Sigmoid colon (tissue), 7 donors: ENCODE measurements around the gene TBC1D19. TPM values are rescaled to one million over a fixed set of nuclear protein-coding genes. Genes with fewer than 3 reads are reported as not detected.
"Not testable (repeated sequence)": the region's sequence is repeated elsewhere in the genome, so short reads cannot be mapped to it uniquely, and the experiment has no call there.

Experiments
- DNase-seq: peaks from one replicate; pipeline ENCODE4 v3.0.0-alpha.2; 2019
- H3K27ac ChIP-seq, 4 donors: fragments of 200-600 bp; sonication (generic); one replicate each; pipeline ENCODE4 v1.5.1; 2016 to 2019; ENCODE audit warnings: mild to moderate bottlenecking in 1 of 4
- H3K27me3 ChIP-seq, 3 donors: fragments of 200-600 bp; sonication (generic); one replicate each; pipeline ENCODE4 v1.5.1; 2019; ENCODE audit warnings: mild to moderate bottlenecking in 1 of 3
- H3K36me3 ChIP-seq, 4 donors: fragments of 200-600 bp; sonication (generic); one replicate each; pipeline ENCODE4 v1.5.1; 2016 to 2019
- H3K4me1 ChIP-seq, 4 donors: fragments of 200-600 bp; sonication (generic); one replicate each; pipeline ENCODE4 v1.5.1; 2017 to 2019
- H3K4me3 ChIP-seq, 4 donors: fragments of 200-600 bp; sonication (generic); one replicate each; pipeline ENCODE4 v1.5.1; 2017 to 2019; ENCODE audit warnings: mild to moderate bottlenecking in 2 of 4, moderate library complexity in 1 of 4
- H3K9me3 ChIP-seq, 4 donors: fragments of 200-600 bp in 3 of 4; sonication (generic) in 3 of 4; one replicate each; pipeline versions ENCODE4 v1.5.1 to v1.6.1; 2013 to 2019
- EP300 ChIP-seq, 4 donors: sonication (generic); formaldehyde crosslinking; IDR thresholded peaks; one replicate each; pipeline ENCODE4 v1.6.1; 2017; ENCODE audit warnings: antibody characterized with exemption in 4 of 4
- POLR2A ChIP-seq, 2 donors: fragments of 450-650 bp; IDR thresholded peaks; one replicate each; pipeline ENCODE4 v1.6.1; 2016; ENCODE audit warnings: antibody characterized with exemption in 2 of 2, mild to moderate bottlenecking in 2 of 2, moderate library complexity in 2 of 2
- POLR2AphosphoS5 ChIP-seq, 4 donors: sonication (generic); formaldehyde crosslinking; IDR thresholded peaks; one replicate each; pipeline ENCODE4 v1.6.1; 2017; ENCODE audit warnings: antibody characterized with exemption in 4 of 4
- WGBS, 2 donors: extraction: QIAGEN DNeasy Blood & Tissue Kit; methylation state at CpG; one replicate each; pipeline ENCODE4 v1.1.7; 2013; 5-methylcytosine and 5-hydroxymethylcytosine counted together
- intact Hi-C: fragments of 100-400 bp; cut with DNase I; formaldehyde crosslinking; loops from one replicate; pipeline ENCODE4 v1.15.1; 2023
- polyA plus RNA-seq, 3 donors: library from polyadenylated mRNA; stranded (reverse); fragments of 200-250 nt; gene quantifications; one replicate each; pipeline ENCODE4 v1.2.3, GENCODE V29; 2013
- total RNA-seq, 4 donors: library from RNA; depleted of rRNA; stranded (reverse); fragments of >200 nt; gene quantifications; one replicate each; pipeline ENCODE4 v1.1.0, GENCODE V29; 2016
- TF ChIP-seq, protein P1 (sequence below), 4 experiments: fragments of 450-650 bp in 3 of 4; fragments of 200-600 bp in 1 of 4; IDR thresholded peaks; one replicate each; pipeline ENCODE4 v1.5.1; 2016 to 2019; ENCODE audit warnings: antibody characterized with exemption in 4 of 4, mild to moderate bottlenecking in 3 of 4, moderate library complexity in 2 of 4
- donor health status: healthy with polysubstance abuse.
- donor health status: Bipolar disorder and iron deficiency.
- donor health status: healthy.

TBC1D19 gene
- total and polyA plus RNA-seq, 7 donors: 1.4 to 31.8 (median 21.6) TPM

DNA sequence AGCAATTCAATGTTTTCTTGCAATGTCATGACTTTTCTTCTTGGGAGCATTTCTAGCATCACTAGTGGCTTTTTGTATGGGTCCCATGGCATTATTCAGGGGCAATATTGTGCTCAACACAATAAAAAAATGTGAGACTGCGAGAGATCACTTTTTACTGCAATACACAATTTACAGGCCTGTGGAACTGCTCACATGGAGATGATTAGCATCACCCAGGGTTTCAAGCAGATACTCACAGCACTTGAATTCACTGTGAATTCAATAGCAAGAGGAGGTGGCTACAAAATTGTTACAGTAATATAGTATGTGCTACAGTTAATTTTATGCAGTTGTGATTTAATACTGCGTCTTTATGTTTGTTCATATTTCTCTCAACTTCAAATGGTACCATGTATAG lies 50.4 kb downstream of the TBC1D19 start:
- Histone ChIP-seq H3K4me1 (no peaks in the 10 kb centered on the region), H3K4me3 (no peak overlapping the region), H3K27me3 (no peaks in the 10 kb centered on the region), H3K9me3 (no peaks in the 10 kb centered on the region), H3K36me3 (peaks cover 0 to 19% (median 10%) of the 10 kb centered on the region in 4 donors), H3K27ac (no peak overlapping the region)
- DNase-seq: no peak
- WGBS, 2 donors: 96% methylated on average over 2 of the region's 2 CpGs
- intact Hi-C loops: no loop called here
- TF ChIP-seq POLR2A (IDR thresholded peaks at IDR 0.05): no peak
- TF ChIP-seq POLR2AphosphoS5 (IDR thresholded peaks at IDR 0.05): no peak
- TF ChIP-seq, protein P1, sequence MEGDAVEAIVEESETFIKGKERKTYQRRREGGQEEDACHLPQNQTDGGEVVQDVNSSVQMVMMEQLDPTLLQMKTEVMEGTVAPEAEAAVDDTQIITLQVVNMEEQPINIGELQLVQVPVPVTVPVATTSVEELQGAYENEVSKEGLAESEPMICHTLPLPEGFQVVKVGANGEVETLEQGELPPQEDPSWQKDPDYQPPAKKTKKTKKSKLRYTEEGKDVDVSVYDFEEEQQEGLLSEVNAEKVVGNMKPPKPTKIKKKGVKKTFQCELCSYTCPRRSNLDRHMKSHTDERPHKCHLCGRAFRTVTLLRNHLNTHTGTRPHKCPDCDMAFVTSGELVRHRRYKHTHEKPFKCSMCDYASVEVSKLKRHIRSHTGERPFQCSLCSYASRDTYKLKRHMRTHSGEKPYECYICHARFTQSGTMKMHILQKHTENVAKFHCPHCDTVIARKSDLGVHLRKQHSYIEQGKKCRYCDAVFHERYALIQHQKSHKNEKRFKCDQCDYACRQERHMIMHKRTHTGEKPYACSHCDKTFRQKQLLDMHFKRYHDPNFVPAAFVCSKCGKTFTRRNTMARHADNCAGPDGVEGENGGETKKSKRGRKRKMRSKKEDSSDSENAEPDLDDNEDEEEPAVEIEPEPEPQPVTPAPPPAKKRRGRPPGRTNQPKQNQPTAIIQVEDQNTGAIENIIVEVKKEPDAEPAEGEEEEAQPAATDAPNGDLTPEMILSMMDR (IDR thresholded peaks at IDR 0.05): no peak
- no peak for TF ChIP-seq EP300 (IDR thresholded peaks at IDR 0.05)

DNA sequence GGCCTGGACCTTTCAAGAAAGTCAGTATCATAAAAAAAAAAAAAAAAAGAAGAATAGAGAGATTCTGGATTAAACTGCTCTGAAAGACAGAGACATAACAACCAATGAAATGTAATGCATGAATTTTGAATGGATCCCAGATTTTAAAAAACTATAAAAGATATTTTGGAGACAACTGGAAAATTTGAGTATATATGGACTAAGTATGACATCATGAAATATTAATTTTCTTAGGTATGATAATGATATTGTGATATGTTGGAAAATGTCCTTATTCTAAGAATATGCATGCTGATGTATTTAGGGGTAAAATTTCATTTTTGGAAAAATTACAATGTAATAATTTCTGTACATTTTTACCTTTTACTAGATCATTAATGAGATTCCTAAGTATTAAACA lies 52.6 kb downstream of the TBC1D19 start:
- peaks cover 4 to 36% (median 10%) of the 10 kb centered on the region in 4 donors for H3K36me3 ChIP-seq
- no peaks in the 10 kb centered on the region for H3K4me1 ChIP-seq
- H3K27ac ChIP-seq: no peak overlapping the region
- DNase-seq: no peak
- intact Hi-C loops: no loop called here
- no peaks in the 10 kb centered on the region for H3K9me3 ChIP-seq
- no peaks in the 10 kb centered on the region for H3K27me3 ChIP-seq
- TF ChIP-seq, protein P1 (IDR thresholded peaks at IDR 0.05): no peak
- TF ChIP-seq EP300 (IDR thresholded peaks at IDR 0.05) (no peak), POLR2A (IDR thresholded peaks at IDR 0.05) (no peak), POLR2AphosphoS5 (IDR thresholded peaks at IDR 0.05) (no peak)
- no peak overlapping the region for H3K4me3 ChIP-seq

DNA sequence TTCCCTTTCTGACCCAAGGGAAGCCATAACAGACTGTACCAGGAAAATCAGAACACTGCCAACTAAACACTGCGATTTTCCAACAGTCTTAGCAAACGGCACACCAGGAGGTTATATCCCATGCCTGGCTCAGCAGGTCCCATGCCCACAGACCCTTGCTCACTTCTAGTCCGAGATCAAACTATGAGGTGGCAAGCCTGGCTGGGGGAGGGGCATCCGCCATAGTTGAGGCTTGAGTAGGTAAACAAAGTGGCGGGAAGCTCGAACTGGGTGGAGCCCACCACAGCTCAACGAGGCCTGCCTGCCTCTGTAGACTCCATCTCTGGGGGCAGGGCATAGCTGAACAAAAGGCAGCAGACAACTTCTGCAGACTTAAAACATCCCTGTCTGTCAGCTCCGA lies 56.8 kb downstream of the TBC1D19 start:
- DNase-seq: peak; percentile 53
- H3K27ac ChIP-seq, H3K9me3 ChIP-seq, intact Hi-C loops, H3K4me1 ChIP-seq, H3K27me3 ChIP-seq, H3K4me3 ChIP-seq: not testable (repeated sequence)
- H3K36me3 ChIP-seq: peaks cover 4 to 36% (median 10%) of the 10 kb centered on the region in 4 donors
- 95 to 96% methylated on average over 8 of the region's 8 CpGs for WGBS, 2 donors

DNA sequence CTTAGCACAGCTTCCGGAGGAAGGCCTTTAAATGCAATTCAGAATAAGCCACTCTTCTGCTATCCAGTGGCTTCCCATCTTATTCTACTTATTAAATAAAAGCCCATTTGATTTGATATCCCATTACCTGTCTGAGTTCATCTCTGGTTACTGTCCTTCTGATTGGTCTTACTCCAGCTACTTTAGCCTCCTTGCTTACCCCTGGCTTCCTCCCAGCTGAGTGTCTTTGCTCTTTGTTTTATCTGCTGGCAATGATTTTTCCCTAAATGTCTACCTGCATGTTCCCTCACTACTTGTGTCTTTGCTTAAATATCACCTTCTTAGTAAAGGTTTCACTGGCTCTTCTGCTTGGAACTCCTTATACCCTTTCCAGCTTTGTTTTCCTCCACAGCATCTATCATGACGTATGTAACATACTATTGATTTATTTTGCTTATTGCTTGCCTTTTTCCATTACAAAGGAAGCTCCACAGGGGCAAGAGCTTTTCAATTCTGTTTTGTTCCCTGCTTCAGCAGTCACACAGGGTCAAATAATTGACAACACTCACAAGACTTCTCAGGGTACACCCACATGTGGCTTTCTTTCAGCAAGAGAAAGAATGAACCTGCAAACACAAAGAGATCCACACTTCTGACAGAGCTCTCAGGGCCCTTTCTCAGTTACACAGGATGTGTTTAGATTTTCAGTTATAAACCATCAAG lies 63.8 kb downstream of the TBC1D19 start:
- no peak for DNase-seq
- H3K36me3 ChIP-seq: no peaks in the 10 kb centered on the region
- H3K4me1 ChIP-seq: no peaks in the 10 kb centered on the region
- TF ChIP-seq EP300 (IDR thresholded peaks at IDR 0.05): no peak
- no peak for TF ChIP-seq POLR2AphosphoS5 (IDR thresholded peaks at IDR 0.05)
- no peak overlapping the region for H3K27ac ChIP-seq
- intact Hi-C loops: no loop called here
- no peak overlapping the region for H3K4me3 ChIP-seq
- H3K27me3 ChIP-seq: no peaks in the 10 kb centered on the region
- 93 to 95% methylated on average over 2 of the region's 2 CpGs for WGBS, 2 donors
- no peaks in the 10 kb centered on the region for H3K9me3 ChIP-seq

DNA sequence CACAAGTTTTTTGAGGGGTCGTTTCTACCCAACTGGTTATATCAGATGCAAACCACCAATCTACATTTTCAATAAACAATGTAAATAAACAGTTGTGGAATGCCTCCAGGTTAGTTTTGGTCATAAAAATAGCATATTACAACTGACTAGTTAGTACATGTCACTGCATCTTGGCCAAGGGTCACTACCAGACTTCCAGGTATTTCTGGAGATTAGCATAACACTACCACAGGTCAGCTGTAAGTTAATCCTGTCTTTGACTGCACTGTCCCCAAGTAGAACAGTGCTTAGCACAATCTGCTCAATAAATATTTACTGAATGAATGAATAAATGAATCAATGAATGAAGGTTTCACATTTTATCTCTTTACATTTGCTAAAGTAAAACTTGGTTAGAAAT lies 64.4 kb downstream of the TBC1D19 start:
- DNase-seq: no peak
- no peaks in the 10 kb centered on the region for H3K9me3 ChIP-seq
- no peak overlapping the region for H3K4me3 ChIP-seq
- intact Hi-C loops: no loop called here
- no peaks in the 10 kb centered on the region for H3K27me3 ChIP-seq
- 31 to 60% methylated on average over 1 of the region's 1 CpG for WGBS, 2 donors
- H3K4me1 ChIP-seq: no peaks in the 10 kb centered on the region
- no peak for TF ChIP-seq POLR2A (IDR thresholded peaks at IDR 0.05)
- no peak for TF ChIP-seq EP300 (IDR thresholded peaks at IDR 0.05)
- TF ChIP-seq, protein P1 (IDR thresholded peaks at IDR 0.05): no peak
- no peak for TF ChIP-seq POLR2AphosphoS5 (IDR thresholded peaks at IDR 0.05)
- H3K27ac ChIP-seq: no peak overlapping the region
- no peaks in the 10 kb centered on the region for H3K36me3 ChIP-seq

DNA sequence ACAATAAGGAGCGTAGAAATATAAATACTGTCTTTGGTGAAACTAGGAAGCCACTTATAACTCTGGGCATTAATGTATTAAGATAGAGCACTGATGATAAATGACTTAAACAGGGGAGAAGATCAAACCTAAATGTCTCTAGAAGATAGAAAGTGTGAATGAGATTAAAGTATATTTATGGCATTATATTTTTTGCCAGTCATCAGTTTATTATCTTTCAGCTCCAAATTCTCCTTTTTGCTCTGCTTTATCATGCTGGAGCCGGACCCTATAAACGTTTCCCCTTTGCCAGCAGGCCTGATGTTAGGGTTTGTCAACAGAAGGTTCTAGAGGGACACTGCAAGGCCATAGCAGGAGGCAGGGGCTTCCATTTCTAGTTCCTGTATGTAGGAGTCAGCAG lies 76.4 kb downstream of the TBC1D19 start:
- no peak for DNase-seq
- H3K4me3 ChIP-seq: no peak overlapping the region
- TF ChIP-seq EP300 (IDR thresholded peaks at IDR 0.05) (no peak), POLR2AphosphoS5 (IDR thresholded peaks at IDR 0.05) (no peak), POLR2A (IDR thresholded peaks at IDR 0.05) (no peak)
- TF ChIP-seq, protein P1 (IDR thresholded peaks at IDR 0.05): no peak
- 94 to 97% methylated on average over 3 of the region's 3 CpGs for WGBS, 2 donors
- peaks cover 0 to 22% (median 2%) of the 10 kb centered on the region in 4 donors for H3K36me3 ChIP-seq
- no peaks in the 10 kb centered on the region for H3K4me1 ChIP-seq
- H3K27ac ChIP-seq: no peak overlapping the region
- intact Hi-C loops: no loop called here
- no peaks in the 10 kb centered on the region for H3K27me3 ChIP-seq
- H3K9me3 ChIP-seq: no peaks in the 10 kb centered on the region
